GM18951 (cell line): ENCODE measurements around the gene ZDHHC21.
"Not testable (repeated sequence)": the region's sequence is repeated elsewhere in the genome, so short reads cannot be mapped to it uniquely, and the experiment has no call there.

Experiments used
- POLR2A ChIP-seq: IDR thresholded peaks from 4 replicates; pipeline ENCODE4 v1.6.1; 2011; ENCODE audit warnings: mild to moderate bottlenecking; ENCODE audit not compliant: insufficient read length, insufficient read depth; ENCODE audit errors: extremely low read depth
- in situ Hi-C: fragments of 300-500 bp; cut with MboI; formaldehyde crosslinking; loops from one replicate; pipeline ENCODE4 v1.12.0; 2022; ENCODE audit warnings: low sequenced_read_pairs, mixed read lengths, inconsistent platforms; ENCODE audit not compliant: unreplicated experiment

The ZDHHC21 gene

DNA sequence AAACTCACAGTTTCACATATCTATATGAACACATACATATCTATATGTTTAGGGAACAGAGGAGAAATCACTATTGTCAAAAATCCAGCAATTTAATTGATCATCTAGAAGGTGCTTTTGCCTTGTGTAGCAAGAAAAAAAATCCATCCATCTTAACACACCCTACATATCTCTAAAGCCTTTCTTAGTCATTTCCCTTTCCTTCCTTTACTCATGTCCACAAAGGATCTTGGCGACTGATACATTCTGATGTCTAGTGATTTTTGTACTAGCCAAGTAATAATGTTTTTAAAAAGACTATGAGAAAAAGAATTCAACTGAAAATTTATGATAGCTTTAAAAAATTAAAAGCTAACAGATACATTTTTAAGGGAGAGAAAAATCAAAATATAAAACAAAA, 22.5 kb downstream of the ZDHHC21 start:
- TF ChIP-seq POLR2A: no peak
- in situ Hi-C loops: no loop called here

DNA sequence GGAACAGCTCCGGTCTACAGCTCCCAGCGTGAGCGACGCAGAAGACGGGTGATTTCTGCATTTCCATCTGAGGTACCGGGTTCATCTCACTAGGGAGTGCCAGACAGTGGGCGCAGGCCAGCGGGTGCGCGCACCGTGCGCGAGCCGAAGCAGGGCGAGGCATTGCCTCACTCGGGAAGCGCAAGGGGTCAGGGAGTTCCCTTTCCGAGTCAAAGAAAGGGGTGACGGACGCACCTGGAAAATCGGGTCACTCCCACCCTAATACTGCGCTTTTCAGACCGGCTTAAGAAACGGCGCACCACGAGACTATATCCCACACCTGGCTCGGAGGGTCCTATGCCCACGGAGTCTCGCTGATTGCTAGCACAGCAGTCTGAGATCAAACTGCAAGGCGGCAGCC, 29.2 kb downstream of the ZDHHC21 start:
- in situ Hi-C loops: not testable (repeated sequence)

DNA sequence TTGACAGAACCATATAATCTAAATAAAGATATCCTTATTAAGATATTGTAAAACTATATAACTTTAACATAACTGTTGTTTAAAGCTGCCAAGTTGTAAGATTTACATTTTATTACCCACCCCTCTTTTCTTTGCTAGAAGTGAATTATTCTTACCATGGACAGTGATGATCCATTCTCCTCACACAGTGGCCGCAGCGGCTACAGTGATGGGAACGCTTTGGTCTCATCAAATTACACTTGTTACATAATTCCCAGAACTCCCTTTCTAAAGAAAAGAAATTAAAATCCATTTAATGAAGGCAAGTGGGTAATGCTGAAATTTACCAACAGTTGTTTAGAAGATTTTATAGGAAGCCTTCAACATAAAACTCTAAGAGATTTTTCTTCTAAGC, 31.2 kb downstream of the ZDHHC21 start:
- in situ Hi-C loops: no loop called here
- no peak for TF ChIP-seq POLR2A

DNA sequence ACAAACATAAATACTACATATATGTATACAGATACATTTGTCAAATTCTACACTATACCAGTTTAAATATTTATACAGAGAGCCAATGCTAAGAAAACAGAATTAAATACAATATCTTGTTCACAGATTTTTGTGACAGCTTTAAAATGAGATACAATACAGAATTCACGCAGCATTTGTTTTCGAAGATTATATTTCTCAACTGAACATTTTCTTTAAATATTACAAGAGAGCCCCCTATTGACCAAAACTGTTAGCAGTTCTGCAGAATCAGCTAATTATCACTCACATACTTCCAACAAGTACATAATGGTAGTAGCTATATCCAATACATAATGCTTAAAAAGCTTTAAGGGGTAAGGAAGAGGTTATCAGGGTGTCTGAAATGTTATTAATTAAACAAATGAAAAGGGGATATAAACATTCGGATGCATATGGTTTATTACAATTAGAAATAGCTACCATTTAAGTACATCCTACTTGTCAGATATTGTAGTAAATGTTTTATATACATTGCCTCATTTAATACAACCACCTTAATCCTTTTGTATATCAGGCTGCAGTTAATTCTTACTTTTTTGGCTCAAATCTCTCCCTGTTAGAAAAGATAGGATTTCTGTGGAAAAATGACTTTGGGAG, 31.7 kb downstream of the ZDHHC21 start:
- TF ChIP-seq POLR2A: no peak
- in situ Hi-C loops: no loop called here

DNA sequence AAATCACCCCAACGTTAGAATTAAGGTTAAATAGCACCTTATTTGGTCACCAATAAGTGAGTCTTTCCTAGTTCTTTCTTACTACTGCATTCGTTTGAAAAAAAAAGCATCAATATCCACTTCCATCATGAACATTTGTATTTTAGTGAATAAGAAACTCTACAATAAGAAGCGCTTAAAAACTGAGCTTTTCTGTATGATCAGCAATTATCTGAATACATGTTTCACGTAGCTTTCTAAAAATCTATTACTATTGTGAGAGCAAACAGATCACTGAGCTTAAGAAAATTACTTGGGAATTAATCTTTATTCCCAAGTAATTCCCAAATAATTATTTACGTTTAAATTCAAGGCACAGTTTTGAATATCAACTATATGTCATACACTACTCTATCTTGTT, 32.5 kb downstream of the ZDHHC21 start:
- no peak for TF ChIP-seq POLR2A
- in situ Hi-C loops: no loop called here

DNA sequence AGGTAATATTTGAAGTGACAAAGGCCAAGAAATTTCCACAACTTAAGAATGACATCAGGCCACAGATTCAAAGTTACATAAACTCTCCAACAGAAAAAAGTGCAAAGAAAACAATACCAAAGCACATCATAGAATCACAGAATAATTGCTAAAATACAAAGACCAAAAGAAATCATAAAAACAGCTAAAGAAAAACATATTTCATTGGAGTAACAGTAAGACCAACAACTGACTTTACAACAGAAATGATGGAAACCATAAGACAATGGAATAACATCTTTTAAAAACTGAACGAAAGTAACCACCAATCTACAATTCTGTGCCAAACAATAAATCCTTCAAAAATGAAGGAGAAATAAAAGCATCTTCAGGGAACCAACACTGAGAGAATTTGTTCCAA, 38.3 kb downstream of the ZDHHC21 start:
- no peak for TF ChIP-seq POLR2A
- in situ Hi-C loops: no loop called here

DNA sequence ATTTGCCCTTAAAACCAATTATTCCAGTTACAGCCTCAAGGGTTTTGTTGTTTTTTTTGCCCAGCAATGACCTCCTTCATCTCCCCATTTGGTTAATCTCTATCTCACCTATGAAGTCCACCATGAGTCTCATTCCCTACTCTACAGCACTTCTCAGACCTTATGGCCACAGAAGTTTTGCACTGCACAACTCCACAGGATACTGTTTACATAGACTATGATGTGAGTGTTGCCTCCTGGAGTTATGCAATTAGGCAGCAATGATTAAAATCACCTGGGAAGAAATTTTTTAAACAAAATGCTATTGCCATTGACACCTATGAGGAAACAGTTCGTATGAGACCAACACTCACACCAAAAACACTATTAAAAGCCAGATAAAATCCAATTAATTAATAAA, 39.7 kb downstream of the ZDHHC21 start:
- no peak for TF ChIP-seq POLR2A
- in situ Hi-C loops: no loop called here

DNA sequence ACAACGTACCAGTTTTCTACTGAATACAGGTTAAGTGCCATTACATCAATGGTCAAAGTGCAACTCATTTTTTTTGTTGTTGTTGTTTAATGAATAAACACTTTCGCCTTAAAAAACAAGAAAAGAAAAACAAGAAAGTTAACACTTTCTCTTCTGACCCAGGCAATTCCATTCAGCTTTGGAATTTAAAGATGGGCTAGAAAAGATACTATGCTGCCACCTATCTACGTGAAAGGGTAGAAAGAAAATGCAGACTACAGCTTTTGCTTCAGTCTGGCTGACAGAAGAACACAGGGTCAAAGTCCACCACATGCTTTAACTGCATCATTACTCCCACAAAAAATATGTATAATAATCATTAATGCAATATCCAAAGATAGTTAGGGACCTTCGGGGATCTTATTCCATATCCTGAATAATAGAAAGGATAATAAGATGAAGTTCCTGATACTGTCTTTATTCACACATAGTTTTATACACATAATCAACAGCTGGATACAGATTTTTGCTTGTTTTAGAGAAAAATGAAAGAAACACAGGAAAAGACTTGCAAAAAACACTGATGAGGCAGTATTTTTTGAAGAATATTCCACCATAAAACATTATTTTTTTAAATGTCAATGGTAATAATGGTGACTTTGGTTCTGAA, 40.4 kb downstream of the ZDHHC21 start:
- in situ Hi-C loops: no loop called here
- no peak for TF ChIP-seq POLR2A

DNA sequence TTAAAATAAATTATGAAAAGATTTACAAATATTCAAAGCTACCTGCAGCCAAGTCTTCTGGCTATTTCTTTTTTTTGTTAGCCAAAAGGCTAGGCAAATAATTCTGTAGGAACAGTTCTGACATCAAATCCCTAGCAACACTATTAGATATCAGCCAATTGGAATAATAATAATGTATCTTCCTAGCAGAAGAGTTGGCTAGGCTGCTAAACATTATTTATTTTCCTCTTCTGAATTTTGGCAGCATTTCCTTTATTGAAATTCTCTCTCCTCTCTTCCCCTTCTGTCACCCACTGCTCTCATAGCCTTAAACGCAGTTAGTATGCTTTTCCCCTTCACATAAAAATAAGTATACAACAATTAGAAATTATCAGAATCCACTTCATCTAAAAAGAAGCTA, 42.6 kb downstream of the ZDHHC21 start:
- in situ Hi-C loops: no loop called here

DNA sequence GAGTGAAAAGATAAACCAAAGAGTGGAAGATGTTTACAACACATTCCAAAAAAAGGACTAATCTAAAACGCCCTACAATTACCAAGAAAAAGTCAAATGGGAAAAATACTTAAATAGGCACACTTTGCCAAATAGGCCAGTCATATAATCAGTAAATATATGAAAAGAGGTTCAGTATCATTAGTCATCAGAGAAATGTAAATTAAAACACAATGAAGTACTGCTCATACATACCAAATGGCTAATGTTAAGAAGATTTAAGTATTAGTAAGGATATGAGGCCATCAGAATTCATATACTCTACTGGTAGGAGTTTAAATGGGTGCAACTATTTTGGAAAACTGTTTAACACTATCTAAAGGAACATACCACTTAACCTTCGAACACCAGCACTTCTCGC, 47.6 kb downstream of the ZDHHC21 start:
- in situ Hi-C loops: no loop called here
- no peak for TF ChIP-seq POLR2A

More for the DNA sequence above, 42.6 kb downstream of the ZDHHC21 start:
- no peak for TF ChIP-seq POLR2A

DNA sequence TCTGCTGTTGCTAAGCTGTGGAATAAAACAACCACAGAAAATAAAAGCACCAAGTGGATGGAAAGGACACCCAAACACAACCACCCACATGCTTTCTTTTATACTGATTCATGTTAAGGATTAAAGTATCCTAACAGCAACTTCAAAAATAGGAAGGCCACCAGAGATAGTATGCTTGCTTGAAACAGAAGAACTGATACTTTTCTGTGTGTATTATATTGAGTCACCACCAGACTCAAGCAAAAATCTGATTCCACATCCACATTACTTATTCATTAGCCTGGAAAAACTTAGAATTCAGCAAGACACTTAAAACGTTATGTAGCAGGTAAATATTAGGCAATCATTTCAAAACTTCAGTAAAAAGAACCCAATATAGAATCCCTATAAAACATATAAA, 52.3 kb downstream of the ZDHHC21 start:
- TF ChIP-seq POLR2A: no peak
- in situ Hi-C loops: no loop called here

DNA sequence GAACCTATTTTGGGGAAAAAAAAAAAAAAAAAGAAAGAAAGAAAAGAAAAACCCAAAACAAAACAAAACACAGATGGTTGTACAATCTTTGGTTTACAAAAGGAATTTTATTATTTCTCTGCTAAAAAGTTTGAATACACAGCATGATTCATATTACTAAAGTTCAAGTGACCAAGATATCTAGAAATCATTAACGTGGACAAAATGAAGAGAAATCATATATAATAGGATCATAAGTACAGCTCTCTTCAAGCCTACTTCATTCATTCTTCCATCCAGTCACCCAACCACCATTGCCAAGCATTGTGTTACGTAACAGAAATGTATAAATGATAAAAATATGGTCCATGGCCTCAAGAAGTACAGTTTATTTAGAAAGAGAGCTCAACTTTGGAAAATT, 52.9 kb downstream of the ZDHHC21 start:
- in situ Hi-C loops: no loop called here

DNA sequence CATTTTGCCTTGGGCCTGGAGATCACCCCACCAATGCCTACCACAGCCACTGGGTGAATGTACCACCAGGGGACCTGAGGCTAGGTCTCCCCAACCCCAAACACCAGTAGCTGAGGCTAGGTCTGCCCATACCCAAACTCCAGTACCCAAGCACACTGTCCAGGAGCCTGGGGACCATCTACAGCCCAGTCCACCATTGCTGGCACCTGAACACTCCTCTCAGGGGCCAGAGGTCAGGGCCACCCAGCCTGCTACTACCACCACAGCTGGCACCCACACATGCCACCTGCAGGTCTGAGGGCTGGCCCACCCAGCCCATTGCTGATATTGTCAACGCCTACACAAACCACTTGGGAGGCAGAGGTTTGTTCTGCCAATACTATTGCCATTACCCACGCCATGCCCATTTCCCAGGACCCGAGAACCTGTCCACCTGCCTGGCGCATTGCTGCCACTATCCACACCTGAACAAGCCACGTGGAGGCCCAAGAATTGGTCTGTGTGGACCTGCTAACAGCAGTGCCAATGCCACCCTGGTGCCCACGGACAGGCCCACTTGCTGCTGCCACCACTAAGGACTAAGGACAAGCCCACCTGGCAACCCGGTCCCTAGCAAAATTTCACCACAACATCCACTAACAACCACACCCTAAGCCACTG, 59.2 kb downstream of the ZDHHC21 start:
- in situ Hi-C loops: no loop called here
- TF ChIP-seq POLR2A: no peak

More for the DNA sequence above, 52.9 kb downstream of the ZDHHC21 start:
- TF ChIP-seq POLR2A: no peak

DNA sequence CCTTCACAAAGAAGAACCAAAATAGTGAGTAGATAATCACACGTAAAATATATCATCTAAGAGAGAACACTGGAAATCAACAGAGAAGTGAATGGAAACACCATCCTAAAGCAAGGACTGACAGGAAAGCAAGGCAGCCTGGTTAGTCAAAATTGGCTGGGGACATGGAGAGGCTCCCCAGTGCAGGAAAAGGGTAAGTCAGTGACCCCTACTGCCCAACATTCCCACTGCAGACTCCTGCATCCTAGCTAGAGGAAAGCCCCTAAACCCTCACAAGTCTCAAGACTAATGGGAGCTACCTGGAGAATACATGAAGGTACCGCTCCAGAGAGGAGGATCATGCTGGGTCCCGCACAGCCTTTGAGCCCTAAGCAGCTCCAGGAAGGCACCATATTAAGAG, 60.1 kb downstream of the ZDHHC21 start:
- no peak for TF ChIP-seq POLR2A
- in situ Hi-C loops: no loop called here
